Fibroblast of skin of right biceps (primary cell): ENCODE results near the gene ERG.

Experiments
- DNase-seq: peaks from one replicate; pipeline ENCODE4 v3.0.0-alpha.2; 2013

The ERG gene

DNA sequence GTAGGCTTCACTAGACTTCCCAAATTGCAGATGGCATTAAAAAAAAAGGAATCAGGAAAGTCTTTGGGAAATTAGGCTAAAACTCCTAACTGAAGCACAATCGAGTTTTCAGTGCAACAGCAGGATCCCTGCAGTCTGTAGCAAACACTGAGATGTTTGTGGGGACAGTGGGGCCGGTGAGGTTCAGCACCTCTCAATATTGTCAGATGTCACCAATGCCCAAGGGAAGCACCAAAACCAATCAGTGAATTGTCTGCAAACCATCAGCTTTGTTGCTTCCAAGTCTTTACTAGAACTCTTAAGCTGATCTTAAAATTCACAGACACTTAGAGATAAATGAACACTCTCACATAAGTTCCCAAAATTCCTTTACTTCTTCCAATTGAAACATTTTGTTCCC lies 2.6 kb downstream of the ERG start:
- no peak for DNase-seq

DNA sequence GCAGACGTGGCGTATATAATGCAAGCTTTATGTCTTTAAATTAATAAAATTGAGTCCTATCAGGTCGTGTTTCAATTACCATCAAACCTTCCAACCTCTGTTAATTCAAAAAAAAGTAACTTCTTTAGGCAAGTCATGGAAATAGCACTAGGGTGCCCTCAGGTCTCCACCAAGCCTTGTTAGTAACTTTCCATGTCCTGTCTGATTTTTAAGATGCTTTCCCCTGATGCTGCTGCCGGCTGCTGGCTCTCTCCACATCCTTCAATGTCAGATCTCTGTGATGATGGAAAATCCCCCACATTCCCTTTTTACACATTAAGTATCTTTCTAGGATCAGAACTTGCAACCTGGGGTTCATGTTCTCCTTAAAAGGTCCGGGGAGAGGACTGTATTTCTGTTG lies 3.0 kb downstream of the ERG start:
- no peak for DNase-seq

DNA sequence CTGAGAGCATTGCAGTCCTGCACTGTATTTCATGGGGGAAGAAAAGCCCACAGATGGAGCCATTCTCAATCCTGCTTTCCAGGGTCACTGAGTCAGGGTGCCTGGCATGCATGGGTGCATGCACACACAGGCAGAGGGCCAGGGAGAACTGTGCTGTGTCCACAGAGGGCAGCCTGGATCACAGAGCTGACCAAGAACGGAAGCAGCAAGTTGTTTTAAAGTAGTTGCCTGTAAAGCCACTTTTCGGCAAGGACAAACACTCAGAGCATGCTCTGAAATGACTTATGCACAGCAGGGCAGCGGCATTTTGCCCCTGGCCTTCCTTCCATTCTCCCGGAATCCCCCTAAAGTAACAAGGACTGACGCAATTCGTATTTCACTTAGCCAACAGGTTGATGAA lies 3.6 kb downstream of the ERG start:
- no peak for DNase-seq

DNA sequence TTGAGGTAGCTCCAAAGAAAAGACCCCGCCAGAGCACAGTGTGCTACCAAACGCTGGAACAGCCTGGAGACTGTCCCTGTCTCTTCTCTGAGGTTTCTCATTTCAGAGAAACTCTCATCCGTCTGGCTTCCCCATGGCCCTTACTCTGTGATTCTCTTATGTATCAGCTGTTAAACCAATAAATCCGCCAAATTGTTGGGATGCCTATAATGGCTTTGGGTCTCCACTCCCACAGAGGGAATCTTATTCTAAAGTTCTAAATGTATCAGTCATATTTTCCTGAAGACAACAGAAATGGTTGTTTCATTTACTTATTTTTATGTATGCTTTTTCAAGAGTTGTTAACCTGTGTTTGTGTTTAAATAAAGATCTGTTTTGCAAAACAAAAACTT lies 4.0 kb downstream of the ERG start:
- no peak for DNase-seq

DNA sequence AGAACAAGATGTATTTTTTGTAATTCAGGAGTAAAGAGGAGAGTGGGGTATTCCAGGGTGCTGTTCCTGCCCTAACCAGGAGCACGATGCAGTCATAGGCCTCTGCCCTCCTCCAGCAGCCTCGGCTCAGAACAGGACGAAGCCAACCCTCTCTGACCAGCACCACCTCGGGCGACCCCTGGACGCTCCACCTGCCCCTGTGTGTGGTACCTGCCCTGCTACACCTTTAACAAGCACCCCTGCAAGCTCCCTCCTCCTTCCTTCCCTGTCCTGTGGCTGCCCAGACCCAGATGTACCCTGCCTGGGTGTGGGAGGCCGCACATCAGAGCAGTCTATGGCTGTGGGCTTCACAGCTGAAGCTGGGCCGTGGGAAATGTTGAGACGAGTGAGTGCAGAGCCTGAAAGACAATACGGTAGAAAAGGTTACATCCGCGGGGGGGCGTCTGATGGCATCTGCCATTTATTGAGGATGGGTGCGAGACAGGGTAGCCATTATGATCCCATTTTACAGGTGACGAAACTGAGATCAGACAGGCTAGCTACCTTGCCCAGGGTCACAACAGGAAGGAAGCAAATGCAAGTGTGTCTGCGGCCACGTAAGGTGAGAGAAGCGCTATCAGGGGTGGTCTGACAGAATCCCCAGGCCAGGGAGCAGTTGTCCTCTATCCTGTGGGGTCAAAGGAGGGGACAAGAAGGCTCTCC lies 4.6 kb downstream of the ERG start:
- no peak for DNase-seq

DNA sequence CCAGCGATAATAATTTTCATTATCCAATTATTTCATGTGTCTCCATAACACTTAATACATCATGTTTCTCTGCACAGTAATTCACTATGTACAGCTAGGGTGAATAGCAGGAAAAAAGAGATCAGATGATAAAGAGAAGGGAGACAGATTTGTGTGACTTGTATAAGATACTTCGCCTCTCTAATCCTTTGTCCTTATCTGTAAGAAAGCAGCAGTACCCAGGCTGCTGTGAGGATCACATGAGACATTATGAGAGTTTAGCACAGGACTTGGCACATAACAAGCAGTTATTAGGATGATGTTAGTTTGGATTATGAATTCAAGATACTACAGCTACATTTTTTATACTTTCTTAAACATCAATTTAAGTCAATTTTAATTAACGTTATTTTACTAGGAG lies 6.3 kb downstream of the ERG start:
- DNase-seq, result no peak

DNA sequence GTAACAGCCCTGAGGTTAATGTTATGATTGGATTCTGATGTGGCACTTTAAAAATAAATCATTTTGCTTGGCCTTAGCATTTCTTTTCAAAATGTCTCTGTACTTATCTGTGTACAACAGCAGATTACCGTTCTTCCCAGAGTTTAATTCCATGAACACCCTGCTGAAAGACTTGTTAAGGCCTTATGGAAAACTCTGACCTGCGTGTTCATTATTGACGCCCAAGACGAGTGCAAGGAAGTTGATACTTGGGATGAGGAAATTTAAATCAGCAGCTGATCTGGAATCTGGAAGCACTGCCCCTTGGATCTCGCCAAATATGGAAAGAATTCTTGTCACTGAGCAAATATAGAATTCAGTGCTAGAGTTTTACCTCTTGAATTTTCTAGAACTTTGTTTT lies 6.7 kb downstream of the ERG start:
- DNase-seq, result no peak

DNA sequence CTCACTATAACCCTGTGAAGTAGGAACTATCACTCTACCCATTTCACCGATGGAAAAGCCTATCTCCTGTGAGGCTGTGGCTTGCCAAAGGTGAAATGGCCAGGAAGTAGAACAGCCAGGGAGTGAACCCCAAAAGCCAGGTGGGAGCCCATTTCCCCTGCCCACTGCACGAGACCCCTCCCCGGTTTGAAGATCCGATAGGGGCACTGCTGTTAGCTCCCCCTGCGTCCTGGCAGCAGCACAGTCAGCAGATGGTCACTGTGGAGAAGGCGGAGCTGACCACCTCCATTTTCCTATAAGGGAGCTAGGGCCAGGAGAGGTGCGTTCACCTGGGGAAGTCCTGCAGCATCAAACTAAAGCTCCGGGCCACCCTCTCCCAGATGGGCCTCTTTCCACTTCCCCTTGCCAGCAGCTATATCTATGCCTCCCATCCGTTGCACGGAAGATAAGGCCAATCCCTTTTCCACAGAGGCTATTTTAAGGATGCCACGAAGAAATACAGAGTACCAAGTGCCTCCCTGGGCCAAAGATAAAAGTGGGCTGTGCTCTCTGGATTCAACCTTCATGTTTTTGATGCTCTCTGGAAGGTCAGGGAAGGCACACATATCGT lies 7.8 kb downstream of the ERG start:
- DNase-seq, result no peak

DNA sequence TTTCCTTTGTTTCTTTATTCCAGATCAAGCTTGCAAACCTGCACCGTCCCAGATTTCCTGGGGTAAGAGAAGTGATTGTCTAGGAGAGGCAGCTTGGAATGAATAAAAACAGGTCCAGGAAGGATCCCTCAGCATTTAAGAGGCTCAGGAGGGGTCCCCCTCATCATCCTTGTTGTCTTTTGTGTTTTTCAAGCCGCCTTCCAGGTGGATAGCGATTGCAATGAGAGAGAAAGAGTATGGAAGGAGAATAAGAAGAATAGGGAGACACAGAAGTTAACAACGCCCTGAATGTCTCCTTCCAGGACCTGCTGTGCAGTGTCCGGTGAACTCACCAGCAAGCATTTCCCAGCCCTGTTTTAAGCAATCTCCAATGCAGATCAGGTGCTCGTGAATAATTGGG lies 8.5 kb downstream of the ERG start:
- DNase-seq, result no peak

DNA sequence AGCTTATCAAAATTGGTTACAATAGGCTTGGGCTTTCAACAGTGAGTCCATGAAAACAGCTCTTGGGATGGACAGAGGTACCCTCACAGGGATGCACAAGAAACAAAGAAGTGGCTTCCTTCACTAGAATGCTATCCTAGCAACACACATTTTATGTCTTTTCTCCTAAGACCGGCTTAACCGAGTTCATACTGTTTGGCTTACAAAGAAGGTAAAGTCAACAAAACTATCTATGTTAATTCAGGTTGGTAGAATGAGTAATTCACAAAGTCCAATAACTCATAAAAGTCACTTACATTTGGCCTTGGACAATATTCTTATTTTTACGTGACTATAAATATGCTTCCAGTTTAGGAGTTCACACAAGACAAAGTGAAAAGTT lies 9.0 kb downstream of the ERG start:
- DNase-seq, result no peak

DNA sequence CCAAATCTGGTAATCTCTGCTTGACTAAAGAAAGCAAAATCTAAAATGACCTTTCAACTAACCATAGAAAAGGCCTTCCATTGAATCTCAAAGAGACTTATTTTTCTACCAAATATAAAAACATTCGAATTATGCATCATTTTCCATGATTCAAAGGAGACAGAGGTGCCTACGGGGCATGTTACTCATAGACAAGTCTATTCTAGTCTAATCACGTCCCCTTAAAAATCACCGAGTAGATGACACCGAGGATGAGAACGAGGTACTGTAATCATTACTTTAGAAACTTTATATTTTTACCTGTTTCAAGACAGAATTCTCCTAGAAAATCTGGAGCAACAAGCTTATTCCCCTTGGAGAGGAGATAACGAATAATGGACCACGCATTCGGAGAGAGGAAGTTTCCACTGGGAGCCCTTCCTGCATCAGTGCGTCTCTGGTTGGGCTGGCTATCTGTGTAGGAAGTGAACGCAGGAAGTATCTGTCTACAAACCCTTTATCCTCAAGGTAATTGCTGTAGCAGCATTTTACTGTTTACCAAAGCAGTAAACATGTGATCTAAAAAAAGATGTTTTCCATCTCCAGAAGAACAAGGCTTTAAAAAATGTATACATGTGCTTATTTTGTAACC lies 9.5 kb downstream of the ERG start:
- no peak for DNase-seq

DNA sequence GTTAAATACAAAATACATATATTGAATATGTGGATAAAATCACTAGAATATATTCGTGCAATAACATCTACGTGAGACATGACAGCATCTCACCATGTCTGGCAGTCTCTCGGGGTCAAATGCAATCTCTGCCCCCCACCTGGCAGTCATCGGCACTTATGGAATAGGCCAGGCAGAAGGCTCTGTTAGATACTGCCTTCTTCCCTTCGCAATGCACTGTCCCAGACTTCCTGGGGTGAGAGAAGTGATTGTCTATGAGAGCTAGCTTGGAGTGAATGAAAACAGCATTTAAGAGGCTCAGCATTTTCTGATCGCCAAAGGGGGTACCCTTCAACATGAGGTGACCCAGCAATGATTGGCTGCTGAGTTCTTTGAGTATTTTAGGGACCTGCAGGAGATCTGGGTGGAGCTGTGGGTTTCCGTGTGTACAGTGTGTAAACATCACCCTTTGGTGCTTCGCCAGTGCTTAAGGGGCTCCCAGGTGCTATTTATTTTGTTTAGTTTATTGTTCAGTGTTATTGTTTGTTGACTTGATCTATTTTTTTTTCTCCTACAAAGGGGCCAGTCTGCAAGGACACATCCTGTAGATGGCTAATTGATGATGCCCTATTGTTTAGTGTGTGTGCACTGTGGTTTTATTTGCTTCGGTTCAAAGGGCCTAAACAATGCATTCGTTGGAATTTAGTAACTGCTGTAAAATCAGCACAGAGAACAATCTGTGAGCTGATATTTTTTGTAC lies 10.2 kb downstream of the ERG start:
- DNase-seq, result no peak

DNA sequence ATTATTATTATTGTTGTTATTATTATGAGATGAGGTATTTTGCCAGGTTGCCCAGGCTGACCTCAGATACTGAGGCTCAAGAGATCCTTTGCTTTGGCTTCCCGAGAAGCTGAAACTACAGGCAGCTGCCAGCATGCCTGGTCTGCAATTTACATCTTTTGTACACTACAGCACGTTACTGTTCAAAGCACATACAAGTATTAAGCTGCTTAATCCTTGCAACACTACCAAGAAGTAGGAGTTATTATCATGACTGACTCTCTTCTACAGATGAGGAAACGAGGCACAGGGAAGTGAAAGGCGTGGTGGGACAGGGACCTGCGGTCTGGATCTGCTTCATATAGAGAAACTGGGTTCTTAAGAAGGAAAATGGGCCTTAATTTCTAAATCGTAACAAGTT lies 11.6 kb downstream of the ERG start:
- no peak for DNase-seq

DNA sequence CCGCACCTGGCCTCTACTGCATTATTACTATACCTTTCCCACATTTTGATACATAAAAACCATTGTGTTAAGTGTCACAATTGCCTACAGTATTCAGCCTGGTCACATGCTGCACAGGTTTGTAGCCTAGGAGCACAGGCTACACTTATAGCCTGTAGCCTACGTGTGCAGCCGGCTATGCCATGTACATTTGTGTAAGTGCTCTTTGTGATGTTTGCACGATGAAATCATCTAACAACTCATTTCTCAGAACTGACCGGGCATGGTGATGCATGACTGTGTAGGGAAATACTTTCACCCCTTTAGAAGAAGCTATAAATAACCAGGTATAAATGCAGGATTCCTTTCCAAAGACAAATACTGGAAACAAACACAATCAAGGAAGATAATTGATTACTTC lies 12.1 kb downstream of the ERG start:
- DNase-seq, result peak; percentile 84

DNA sequence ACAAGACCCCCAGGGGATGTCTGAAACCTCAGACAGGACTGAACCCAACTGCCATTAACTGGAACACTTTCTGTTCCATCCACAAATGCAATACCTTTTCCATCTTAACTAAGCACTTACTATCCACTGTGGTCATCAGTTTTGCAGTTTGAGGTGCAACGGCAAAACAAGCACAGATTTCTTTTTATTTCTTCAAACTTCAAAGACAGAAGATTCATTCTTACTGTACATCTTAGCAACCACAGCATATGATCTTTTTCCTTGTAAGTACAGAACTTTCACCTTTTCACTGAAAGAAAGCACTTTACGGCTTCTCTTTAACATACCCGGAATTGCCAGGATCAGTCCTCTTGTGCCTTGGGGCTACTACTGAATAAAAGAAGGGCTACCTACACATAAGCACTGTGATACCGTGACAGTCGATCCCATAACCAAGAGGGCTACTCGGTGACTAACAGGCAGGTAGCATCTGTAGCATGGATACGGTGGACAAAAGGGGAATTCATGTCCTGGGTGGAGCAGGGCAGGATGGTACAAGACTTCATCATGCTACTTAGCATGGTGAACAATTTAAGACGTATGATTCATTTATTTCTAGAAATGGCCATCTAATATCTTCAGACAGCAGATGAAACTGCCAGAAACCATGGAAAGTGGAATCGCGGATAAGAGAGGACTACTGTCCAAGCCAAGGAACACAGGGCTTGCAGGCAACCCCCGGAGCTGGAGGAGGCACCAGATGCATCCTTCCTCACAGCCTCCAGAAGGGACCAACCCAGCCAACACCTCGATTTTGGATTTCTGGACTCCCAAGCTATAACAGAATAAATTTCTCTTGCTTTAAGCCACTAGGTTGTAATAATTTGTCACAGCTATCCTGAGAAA lies 18.4 kb downstream of the ERG start:
- no peak for DNase-seq

DNA sequence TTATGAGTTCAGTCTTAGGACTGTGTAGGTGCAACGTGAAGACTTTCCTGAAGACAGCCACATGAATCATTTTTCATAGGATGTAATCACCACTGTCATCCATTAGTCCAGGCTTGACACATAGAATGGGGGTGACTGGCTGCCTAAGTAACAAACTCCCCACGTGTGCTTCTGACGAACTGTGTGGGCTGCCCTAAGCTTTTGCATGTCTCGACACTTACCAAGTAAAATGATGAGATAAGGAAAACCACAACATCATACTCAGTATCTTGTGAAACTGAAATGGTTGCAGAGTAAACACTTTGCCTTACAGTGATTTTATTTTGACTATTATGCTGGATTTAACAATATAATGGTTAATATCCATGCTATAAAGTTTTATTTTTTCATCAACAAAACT lies 19.5 kb downstream of the ERG start:
- peak; percentile 51 for DNase-seq

DNA sequence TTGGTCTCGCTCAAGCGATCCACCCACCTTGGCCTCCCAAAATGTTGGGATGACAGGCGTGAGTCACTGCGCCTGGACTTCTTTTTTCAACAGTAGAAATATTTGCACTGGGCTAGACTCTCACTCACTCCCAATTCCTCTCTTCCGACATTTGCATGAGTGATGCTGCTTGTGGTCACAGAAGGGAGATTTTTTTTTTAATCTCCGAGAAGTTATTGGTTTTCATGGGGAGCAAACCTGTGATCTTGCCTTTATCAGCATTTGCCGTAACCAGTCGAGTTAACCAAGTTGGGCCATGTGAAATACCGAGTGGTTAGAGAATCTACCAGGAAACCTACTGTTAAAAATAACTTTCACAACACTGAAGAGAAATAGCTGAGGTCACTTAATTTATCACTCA lies 21.1 kb downstream of the ERG start:
- DNase-seq, result no peak

DNA sequence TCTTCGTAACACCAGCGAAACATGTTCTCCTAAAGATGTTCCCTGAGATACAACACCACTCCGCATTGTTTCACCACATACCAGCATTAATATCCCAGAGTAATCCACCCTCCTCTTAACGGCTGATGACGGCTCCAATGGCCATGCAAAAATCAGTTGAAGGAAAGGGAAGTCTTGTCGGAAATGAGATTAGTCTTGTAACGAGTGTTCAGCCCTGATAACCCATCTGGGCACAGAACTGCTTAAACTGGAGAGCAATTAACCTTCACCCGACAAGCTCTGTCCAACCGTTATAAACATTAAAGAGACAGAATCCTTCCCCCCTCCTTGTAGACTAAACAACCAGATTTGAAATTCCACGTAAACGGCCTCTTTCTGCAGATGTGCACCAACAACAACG lies 21.9 kb downstream of the ERG start:
- no peak for DNase-seq

DNA sequence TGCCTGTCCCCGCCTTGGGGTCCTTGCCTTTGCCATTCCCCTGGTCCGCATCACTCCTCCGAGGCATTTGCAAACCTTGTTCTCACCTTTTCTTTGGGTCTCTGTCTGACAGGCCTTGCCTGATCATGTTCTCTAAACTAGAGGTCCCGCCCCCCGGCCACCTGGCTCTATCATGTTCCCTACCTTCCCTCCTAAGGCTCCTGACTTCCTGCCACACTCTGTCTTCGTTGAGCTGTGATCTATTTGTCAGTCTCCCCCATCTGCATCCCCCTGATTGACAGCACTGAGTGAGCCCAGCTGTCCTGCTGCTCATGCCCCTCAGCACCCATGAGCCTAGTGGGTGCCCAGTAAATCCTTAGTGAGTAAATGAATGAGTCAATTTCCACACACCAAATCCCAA lies 22.8 kb downstream of the ERG start:
- DNase-seq, result no peak

DNA sequence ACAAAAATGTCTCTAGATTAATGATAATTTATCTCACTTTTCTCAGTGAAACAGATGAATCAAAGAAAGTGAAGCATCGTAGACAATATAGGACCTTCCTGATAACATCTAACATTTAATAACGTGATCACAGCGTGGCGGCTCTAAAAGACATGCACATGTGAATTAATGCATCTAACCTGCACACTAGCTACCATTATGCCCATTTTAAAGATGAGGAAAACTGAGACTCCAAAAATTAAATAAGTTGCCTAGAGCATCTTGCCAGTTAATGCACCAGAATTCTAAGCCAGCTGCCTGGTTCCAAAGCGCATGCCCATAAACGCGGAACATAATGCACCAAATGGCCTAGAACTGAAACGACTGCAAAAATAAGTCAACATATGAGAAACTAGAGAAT lies 23.5 kb downstream of the ERG start:
- no peak for DNase-seq

DNA sequence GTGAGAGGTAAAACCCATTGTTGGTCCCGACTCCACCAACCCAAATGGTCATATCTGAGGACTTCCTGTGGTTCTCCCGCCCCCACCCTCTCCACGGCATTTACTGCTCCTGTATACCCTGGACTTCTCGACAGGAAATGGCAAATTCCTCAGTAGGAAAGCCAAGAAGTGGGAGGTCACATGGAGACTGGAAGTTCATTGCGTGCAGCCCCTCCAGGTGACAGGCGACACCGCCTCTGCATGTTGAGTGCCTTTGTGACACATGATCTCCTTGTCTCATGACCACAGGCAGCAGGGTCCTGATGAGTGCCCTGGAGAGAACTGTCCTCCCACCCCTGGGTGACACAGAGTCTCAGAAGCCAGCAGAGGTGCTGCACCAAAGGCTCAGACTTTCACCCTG lies 24.2 kb downstream of the ERG start:
- no peak for DNase-seq

DNA sequence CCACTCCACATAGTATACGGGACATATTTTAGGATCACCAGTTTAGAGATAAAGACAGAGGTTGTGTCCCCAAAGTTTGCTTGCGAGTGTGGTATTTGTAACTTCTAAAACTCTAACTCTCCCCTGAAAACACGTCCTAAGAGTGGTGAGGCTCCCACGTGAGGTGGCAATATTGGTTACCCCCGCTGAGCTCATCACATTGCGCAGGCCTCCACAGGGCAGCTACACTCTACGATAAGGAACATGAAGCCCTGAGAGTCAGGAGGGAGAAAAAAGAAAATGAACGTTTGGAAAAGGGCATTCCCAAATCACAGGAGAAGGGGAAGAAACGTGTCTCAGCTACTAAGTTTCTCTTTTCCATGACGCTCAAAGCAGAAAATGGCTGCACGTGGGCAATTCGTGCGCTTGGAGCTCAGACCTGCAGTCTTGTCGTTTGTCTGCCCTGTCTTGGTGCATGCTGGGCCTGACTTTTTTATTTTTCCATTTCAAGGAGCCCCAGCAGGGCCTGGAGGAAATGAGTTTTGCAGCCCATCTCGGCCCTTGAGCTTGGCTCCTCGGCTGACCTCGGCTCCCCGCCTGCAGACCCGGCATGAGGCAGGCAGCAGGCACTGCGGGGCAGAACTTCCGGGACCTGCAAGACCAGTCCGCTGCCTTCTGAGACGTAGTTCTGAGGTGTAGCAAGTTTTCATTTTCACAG lies 25.7 kb downstream of the ERG start:
- no peak for DNase-seq
